MCF 10A (cell line): ENCODE measurements around the gene TRMT61A. TPM values are rescaled to one million over a fixed set of nuclear protein-coding genes. Genes with fewer than 3 reads are reported as not detected.

Experiments used
- BruUV-seq: library from RNA; stranded (reverse); fragments of 400-500 nt; replicated peaks from 2 replicates; lab custom pipeline; 2021; lab: Mats Ljungman, UMichigan
- CTCF ChIA-PET: fragments of 300-600 bp; sonication (Branson Sonifier 250); formaldehyde crosslinking; extraction: SDS; loops from one replicate; lab custom pipeline; 2021; ENCODE audit warnings: antibody characterized with exemption, inconsistent platforms; lab: Yijun Ruan, JAX
- POLR2A ChIA-PET: fragments of 300-600, 350-650 bp; sonication (Branson Sonifier 250); formaldehyde crosslinking; extraction: SDS; loops from one replicate; lab custom pipeline; 2020; ENCODE audit warnings: antibody characterized with exemption, inconsistent platforms; lab: Yijun Ruan, JAX
- DNase-seq: peaks from one replicate; pipeline ENCODE4 v3.0.0-alpha.2; 2018; ENCODE audit not compliant: unreplicated experiment
- H3K27ac Mint-ChIP-seq: one replicate; pipeline ENCODE4 v1.8.0; 2022; ENCODE audit warnings: mild to moderate bottlenecking, low read depth, mixed read lengths; ENCODE audit not compliant: unreplicated experiment
- H3K27me3 Mint-ChIP-seq: one replicate; pipeline ENCODE4 v1.8.0; 2022; ENCODE audit warnings: mixed read lengths; ENCODE audit not compliant: insufficient read depth, unreplicated experiment
- H3K36me3 Mint-ChIP-seq: one replicate; pipeline ENCODE4 v1.8.0; 2022; ENCODE audit warnings: mild to moderate bottlenecking, moderate library complexity, mixed read lengths; ENCODE audit not compliant: insufficient read depth, unreplicated experiment
- H3K4me1 Mint-ChIP-seq: one replicate; pipeline ENCODE4 v1.8.0; 2022; ENCODE audit warnings: mixed read lengths; ENCODE audit not compliant: insufficient read depth, unreplicated experiment
- H3K4me3 Mint-ChIP-seq: one replicate; pipeline ENCODE4 v1.8.0; 2022; ENCODE audit warnings: mild to moderate bottlenecking, moderate library complexity, mixed read lengths; ENCODE audit not compliant: unreplicated experiment
- H3K9me3 Mint-ChIP-seq: one replicate; pipeline ENCODE4 v1.8.0; 2022; ENCODE audit warnings: mixed read lengths; ENCODE audit not compliant: unreplicated experiment
- CTCF ChIP-seq: fragments of 200-600 bp; IDR thresholded peaks from one replicate; pipeline ENCODE4 v1.8.0; 2022; ENCODE audit warnings: antibody characterized with exemption, mild to moderate bottlenecking; ENCODE audit not compliant: unreplicated experiment
- intact Hi-C: fragments of 100-400 bp; cut with micrococcal nuclease; formaldehyde crosslinking; loops from 2 replicates; pipeline ENCODE4 v1.14.1; 2022
- total RNA-seq: library from RNA; stranded (reverse); gene quantifications from 2 replicates; pipeline ENCODE4 v1.2.3, GENCODE V29; 2022

The TRMT61A gene
- total RNA-seq, 1 experiment from 2014 or later: 15.8 TPM

DNA sequence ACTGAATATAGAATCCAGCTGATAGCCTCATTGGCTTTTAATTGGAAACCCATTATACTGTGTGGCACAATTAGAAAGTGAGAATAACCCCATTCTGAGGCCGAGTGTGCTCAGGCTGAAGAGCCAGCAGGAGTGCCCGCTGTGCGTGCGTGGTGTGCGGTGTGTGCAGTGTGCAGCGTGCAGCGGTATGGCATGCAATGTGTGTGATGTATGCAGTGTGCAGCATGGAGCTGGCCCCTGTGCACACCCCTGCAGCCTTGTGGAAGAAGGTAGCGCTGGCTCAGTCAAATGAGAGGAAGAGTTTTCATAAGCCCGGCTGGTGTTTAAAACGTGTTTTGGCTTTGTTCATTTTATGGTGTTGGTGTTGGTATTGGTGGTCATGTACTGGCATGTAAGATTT lies 29.3 kb upstream of the TRMT61A start:
- POLR2A ChIA-PET: interaction anchor here (0.7 to 2.8 kb wide), 5 partner anchors 13 to 41 kb away, joined by 3 to 8 read pairs (median 7); no protein-coding TSS in a partner anchor
- DNase-seq: no peak
- Mint-ChIP-seq H3K4me3 (no peak overlapping the region), H3K4me1 (peaks cover 8% of the 10 kb centered on the region), H3K27ac (peak overlapping the region; percentile 32), H3K27me3 (no peaks in the 10 kb centered on the region), H3K9me3 (no peaks in the 10 kb centered on the region), H3K36me3 (peaks cover 78% of the 10 kb centered on the region)
- intact Hi-C loops: loop anchor here (1.0 kb wide), 1 partner anchor 47 kb away; no protein-coding TSS in a partner anchor
- BruUV-seq: no TSS peak
- TF ChIP-seq CTCF: no peak
- CTCF ChIA-PET: interaction anchor here (0.5 to 7.4 kb wide), 11 partner anchors 11 to 399 kb away, joined by 3 to 52 read pairs (median 4); no protein-coding TSS in a partner anchor

DNA sequence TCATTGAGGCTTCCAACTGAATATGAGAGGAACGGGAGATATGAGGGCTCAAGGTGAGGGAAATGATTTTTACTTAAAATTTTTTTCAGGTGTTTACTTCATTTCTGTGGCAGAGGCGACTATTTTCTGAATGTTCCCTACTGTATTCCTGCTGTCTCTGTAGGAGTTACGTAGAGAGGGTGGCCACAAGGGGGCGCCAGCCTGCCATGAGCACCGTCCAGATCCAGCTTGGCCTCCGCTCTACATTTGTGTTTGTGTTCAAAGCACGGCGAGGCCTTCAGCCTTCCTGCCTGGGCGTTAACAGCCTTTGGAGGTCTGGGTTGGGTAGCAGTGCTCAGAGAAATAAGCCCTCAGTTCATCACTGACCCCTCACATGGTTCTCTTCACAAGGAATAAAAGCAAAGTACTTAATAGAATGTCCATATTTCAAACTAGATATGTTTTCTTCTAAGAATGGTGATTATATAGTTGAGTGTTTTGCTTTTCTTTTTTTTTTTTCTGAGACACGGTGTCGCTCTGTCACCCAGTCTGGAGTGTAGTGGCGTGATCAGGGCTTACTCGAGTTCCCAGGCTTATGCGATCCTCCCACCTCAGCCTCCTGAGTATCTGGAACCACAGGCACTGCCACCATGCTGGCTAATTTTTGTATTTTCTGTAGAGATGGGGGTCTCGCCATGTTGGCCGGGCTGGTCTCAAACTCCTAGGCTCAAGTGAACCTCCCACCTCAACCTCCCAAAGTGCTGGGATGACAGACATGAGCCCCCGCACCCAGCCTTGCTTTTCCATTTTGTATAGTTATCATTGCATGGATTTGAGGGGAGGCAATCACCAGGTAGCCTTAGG lies 28.6 kb upstream of the TRMT61A start:
- POLR2A ChIA-PET: interaction anchor here (1.0 to 2.8 kb wide), 4 partner anchors 12 to 40 kb away, joined by 3 to 8 read pairs (median 8); no protein-coding TSS in a partner anchor
- peak; percentile 81 for DNase-seq
- Mint-ChIP-seq H3K4me1 (peaks cover 8% of the 10 kb centered on the region), H3K9me3 (no peaks in the 10 kb centered on the region), H3K27ac (peak overlapping the region; percentile 51), H3K36me3 (peaks cover 78% of the 10 kb centered on the region), H3K27me3 (no peaks in the 10 kb centered on the region), H3K4me3 (no peak overlapping the region)
- intact Hi-C loops: loop anchor here (1.0 kb wide), 1 partner anchor 46 kb away; no protein-coding TSS in a partner anchor
- BruUV-seq: no TSS peak
- CTCF ChIA-PET: interaction anchor here (0.6 to 7.4 kb wide), 9 partner anchors 11 to 509 kb away, joined by 3 to 52 read pairs (median 4); partner anchors contain the start of gene CKB
- TF ChIP-seq CTCF: peak; percentile 81

DNA sequence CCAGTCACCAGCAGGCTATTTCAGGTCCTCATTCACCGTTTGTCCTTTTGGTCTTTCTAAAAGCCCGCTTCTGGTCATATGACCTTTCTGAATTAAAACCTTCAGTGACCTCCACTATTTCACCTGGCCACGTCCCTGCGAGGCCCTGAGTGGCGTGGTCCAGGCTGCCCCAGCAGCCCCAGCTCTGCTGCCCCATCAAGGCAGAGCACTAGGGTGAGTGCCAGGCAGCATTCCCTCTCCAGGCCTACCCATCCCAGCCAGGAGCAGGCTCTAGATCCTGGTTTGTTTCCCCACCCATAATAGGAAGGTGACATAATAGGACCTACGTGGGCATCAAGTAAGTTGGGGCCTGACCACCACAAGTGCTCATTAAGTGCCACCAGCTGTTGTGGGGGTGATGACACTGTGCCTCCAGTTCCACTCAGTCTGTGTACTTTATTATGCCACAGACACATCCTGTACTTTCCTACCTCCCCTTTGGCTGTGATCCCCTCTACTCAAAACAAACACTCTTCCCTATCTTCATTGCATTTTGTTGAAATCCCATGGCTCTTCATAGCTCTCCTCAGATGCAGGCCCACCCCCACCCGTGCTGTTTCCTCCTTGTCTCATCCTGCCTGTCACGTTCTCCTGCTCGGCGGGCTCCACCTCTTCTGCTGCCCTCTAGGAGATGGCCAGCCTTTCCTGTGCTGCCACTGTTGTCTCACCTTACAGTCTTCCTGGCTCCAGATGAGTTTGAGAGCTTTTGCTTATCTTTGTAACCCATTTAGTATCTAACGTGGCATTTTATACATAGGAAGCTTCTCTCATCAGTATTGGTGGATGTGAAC lies 27.7 kb upstream of the TRMT61A start:
- no peak for TF ChIP-seq CTCF
- no TSS peak for BruUV-seq
- Mint-ChIP-seq H3K36me3 (peaks cover 78% of the 10 kb centered on the region), H3K4me1 (peaks cover 8% of the 10 kb centered on the region), H3K27ac (peak overlapping the region; percentile 51), H3K27me3 (no peaks in the 10 kb centered on the region), H3K4me3 (no peak overlapping the region), H3K9me3 (no peaks in the 10 kb centered on the region)
- ChIA-PET POLR2A (interaction anchor here (0.8 kb wide), 1 partner anchor 9 kb away, joined by 3 read pairs; no protein-coding TSS in a partner anchor), CTCF (interaction anchor here (1.0 to 7.4 kb wide), 4 partner anchors 10 to 51 kb away, joined by 3 to 52 read pairs (median 4); no protein-coding TSS in a partner anchor)
- intact Hi-C loops: no loop called here
- no peak for DNase-seq
